ENCODE results near the gene SCPEP1. TPM values are rescaled to one million over a fixed set of nuclear protein-coding genes. Genes with fewer than 3 reads are reported as not detected.

SCPEP1 gene
- total and polyA plus RNA-seq, 2 of the 13 experiments (the other 11 are each of a cell fraction or from before 2014, with no cell fraction given) = 24.3 to 27.3 TPM

DNA sequence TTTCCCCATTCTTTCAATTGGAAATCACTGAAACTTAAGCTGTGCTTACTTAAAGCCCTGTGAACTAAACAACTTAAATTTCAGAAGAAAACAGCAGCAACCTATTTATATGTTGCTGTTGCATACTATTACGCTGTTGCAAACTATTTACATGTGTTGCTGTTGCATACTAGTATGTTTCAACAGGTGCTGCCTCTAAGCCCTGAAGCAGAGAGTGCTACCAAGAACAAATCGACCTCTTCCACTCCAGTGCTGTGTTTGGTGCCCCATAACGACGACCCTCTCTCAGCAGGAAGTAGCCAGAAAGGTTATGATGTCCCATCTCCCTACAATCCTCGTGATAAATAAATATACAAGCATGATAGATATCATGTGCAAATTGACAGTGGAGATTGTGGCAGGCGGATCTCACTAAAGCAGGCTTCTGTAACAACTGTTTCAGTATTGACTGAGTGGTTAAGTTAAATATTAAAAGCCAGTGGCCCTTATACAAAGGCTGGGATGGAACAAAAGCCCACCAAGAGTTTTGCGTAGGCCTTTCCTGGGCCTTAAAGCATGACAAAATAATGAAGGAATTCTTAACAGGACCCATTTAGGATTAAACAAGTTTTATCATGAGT is 5.7 kb upstream of the SCPEP1 start:
- WGBS (ENCODE audit: low lambda C conversion rate) = 2% methylated on average over 7 of the region's 7 CpGs
- CTCF ChIA-PET (ENCODE audit: low intra/inter-chr PET ratio, low total read pairs) = no interaction called here
- in situ Hi-C loops (cut with HindIII; ENCODE audit: extremely low pct_ligation_motif_present, low pct_unique_long_range_greater_than_20kb) (no loop called here), intact Hi-C loops (cut with micrococcal nuclease; ENCODE audit: unreplicated experiment) (no loop called here)
- no peak overlapping the region; a peak in 1 of 6 replicates for H3K4me3 ChIP-seq (replicated peaks in 1 of 3; ENCODE audit: insufficient read depth in 1 of 3, low read depth in 2 of 3, low read length in 3 of 3)
- no peaks in the 10 kb centered on the region for H3K9me3 ChIP-seq (ENCODE audit: low read length)
- no peak overlapping the region for H3K9ac ChIP-seq (ENCODE audit: insufficient read depth, low read depth, low read length)
- ATAC-seq (peak; percentile 72), FAIRE-seq (no peak), DNase-seq (ENCODE audit: low spot score) (peak; percentile 11)
- H3K27ac ChIP-seq (ENCODE audit: extremely low read length, insufficient read depth, low read length) = no peak overlapping the region
- H3K4me1 ChIP-seq (ENCODE audit: insufficient read depth, low read length) = peaks cover 19% of the 10 kb centered on the region
- POLR2A ChIA-PET = no interaction called here
- peaks cover 2 to 21% of the 10 kb centered on the region in 2 experiments for H3K27me3 ChIP-seq (ENCODE audit: control insufficient read depth in 1 of 2, insufficient read depth in 2 of 2, low read length in 2 of 2)
- H3K4me2 ChIP-seq (ENCODE audit: low read depth, low read length) = peak overlapping the region; percentile 63
- H4K20me1 ChIP-seq (ENCODE audit: insufficient read depth, low read length) = no peaks in the 10 kb centered on the region
- H3K79me2 ChIP-seq (ENCODE audit: insufficient read depth, low read length) = no peaks in the 10 kb centered on the region
- no peaks in the 10 kb centered on the region for H3K36me3 ChIP-seq (replicated peaks in 1 of 2; ENCODE audit: control insufficient read depth in 1 of 2, insufficient read depth in 2 of 2, low read length in 2 of 2)
- BruUV-seq (replicated peaks) = no TSS peak
- peak overlapping the region; percentile 71 for H2AFZ ChIP-seq (ENCODE audit: low read length)
- no peak for TF ChIP-seq EED (CRISPR knock-in tag; IDR thresholded peaks at IDR 0.05)
- TF ChIP-seq, protein P1, sequence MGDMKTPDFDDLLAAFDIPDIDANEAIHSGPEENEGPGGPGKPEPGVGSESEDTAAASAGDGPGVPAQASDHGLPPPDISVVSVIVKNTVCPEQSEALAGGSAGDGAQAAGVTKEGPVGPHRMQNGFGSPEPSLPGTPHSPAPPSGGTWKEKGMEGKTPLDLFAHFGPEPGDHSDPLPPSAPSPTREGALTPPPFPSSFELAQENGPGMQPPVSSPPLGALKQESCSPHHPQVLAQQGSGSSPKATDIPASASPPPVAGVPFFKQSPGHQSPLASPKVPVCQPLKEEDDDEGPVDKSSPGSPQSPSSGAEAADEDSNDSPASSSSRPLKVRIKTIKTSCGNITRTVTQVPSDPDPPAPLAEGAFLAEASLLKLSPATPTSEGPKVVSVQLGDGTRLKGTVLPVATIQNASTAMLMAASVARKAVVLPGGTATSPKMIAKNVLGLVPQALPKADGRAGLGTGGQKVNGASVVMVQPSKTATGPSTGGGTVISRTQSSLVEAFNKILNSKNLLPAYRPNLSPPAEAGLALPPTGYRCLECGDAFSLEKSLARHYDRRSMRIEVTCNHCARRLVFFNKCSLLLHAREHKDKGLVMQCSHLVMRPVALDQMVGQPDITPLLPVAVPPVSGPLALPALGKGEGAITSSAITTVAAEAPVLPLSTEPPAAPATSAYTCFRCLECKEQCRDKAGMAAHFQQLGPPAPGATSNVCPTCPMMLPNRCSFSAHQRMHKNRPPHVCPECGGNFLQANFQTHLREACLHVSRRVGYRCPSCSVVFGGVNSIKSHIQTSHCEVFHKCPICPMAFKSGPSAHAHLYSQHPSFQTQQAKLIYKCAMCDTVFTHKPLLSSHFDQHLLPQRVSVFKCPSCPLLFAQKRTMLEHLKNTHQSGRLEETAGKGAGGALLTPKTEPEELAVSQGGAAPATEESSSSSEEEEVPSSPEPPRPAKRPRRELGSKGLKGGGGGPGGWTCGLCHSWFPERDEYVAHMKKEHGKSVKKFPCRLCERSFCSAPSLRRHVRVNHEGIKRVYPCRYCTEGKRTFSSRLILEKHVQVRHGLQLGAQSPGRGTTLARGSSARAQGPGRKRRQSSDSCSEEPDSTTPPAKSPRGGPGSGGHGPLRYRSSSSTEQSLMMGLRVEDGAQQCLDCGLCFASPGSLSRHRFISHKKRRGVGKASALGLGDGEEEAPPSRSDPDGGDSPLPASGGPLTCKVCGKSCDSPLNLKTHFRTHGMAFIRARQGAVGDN (CRISPR knock-in tag; IDR thresholded peaks at IDR 0.05) = no peak
- no peak for TF ChIP-seq MTA3 (CRISPR knock-in tag; IDR thresholded peaks at IDR 0.05)
- no peak for TF ChIP-seq ZNF33B (CRISPR knock-in tag; IDR thresholded peaks at IDR 0.05)
- TF ChIP-seq, protein P2, sequence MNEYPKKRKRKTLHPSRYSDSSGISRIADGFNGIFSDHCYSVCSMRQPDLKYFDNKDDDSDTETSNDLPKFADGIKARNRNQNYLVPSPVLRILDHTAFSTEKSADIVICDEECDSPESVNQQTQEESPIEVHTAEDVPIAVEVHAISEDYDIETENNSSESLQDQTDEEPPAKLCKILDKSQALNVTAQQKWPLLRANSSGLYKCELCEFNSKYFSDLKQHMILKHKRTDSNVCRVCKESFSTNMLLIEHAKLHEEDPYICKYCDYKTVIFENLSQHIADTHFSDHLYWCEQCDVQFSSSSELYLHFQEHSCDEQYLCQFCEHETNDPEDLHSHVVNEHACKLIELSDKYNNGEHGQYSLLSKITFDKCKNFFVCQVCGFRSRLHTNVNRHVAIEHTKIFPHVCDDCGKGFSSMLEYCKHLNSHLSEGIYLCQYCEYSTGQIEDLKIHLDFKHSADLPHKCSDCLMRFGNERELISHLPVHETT (CRISPR knock-in tag; conservative IDR thresholded peaks at IDR 0.05) = no peak
- no peak for TF ChIP-seq BCL6 (CRISPR knock-in tag; IDR thresholded peaks at IDR 0.05)
- TF ChIP-seq MZF1 (CRISPR knock-in tag; IDR thresholded peaks at IDR 0.05; ENCODE audit: borderline replicate concordance) = no peak
- TF ChIP-seq, protein P3, sequence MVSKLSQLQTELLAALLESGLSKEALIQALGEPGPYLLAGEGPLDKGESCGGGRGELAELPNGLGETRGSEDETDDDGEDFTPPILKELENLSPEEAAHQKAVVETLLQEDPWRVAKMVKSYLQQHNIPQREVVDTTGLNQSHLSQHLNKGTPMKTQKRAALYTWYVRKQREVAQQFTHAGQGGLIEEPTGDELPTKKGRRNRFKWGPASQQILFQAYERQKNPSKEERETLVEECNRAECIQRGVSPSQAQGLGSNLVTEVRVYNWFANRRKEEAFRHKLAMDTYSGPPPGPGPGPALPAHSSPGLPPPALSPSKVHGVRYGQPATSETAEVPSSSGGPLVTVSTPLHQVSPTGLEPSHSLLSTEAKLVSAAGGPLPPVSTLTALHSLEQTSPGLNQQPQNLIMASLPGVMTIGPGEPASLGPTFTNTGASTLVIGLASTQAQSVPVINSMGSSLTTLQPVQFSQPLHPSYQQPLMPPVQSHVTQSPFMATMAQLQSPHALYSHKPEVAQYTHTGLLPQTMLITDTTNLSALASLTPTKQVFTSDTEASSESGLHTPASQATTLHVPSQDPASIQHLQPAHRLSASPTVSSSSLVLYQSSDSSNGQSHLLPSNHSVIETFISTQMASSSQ (IDR thresholded peaks at IDR 0.05; ENCODE audit: low read depth) = 0 out of 2 replicates have a peak, but pooled peaks have one; percentile 11
- TF ChIP-seq, protein P3 (CRISPR knock-in tag; IDR thresholded peaks at IDR 0.05; ENCODE audit: borderline replicate concordance) = no peak
- TF ChIP-seq SMARCE1 (IDR thresholded peaks at IDR 0.05; ENCODE audit: borderline replicate concordance) = no peak
- TF ChIP-seq ARNT2 (CRISPR knock-in tag; IDR thresholded peaks at IDR 0.05; ENCODE audit: low read depth) = no peak
- no peak for TF ChIP-seq ZFY (CRISPR knock-in tag; IDR thresholded peaks at IDR 0.05)
- TF ChIP-seq, protein P4, sequence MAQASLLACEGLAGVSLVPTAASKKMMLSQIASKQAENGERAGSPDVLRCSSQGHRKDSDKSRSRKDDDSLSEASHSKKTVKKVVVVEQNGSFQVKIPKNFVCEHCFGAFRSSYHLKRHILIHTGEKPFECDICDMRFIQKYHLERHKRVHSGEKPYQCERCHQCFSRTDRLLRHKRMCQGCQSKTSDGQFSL (CRISPR knock-in tag; IDR thresholded peaks at IDR 0.05) = no peak
- TF ChIP-seq SALL1 (CRISPR knock-in tag; IDR thresholded peaks at IDR 0.05) = no peak; the same call in 1 of the 2 replicates
- TF ChIP-seq FOXP1 (IDR thresholded peaks at IDR 0.05) = no peak
- TF ChIP-seq FOXP1 (CRISPR knock-in tag; IDR thresholded peaks at IDR 0.05) = 0 out of 2 replicates have a peak, but pooled peaks have one; percentile 19
